GM21737 (cell line): ENCODE results near the gene ZG16B.

ENCODE experiments used
- ATAC-seq: cut with Tn5 transposase; IDR thresholded peaks from one replicate; pipeline ENCODE4 v1.9.1; 2021; ENCODE audit warnings: mild to moderate bottlenecking, moderate library complexity; ENCODE audit not compliant: unreplicated experiment

ZG16B gene

GRCh38 chr16:2842340-2843000 is 12.4 kb downstream of the ZG16B start:
- no peak for ATAC-seq

- no peak for ATAC-seq
Observed at GRCh38 chr16:2843526-2843925, 13.4 kb downstream of the ZG16B start.

- no peak for ATAC-seq
Observed at GRCh38 chr16:2845116-2845515, 15.0 kb downstream of the ZG16B start.

- no peak for ATAC-seq
Observed at GRCh38 chr16:2846511-2847310, 16.6 kb downstream of the ZG16B start.

- ATAC-seq, result no peak
Observed at GRCh38 chr16:2848933-2849725, 19.0 kb downstream of the ZG16B start.

GRCh38 chr16:2852003-2852730 is 22.1 kb downstream of the ZG16B start:
- no peak for ATAC-seq

GRCh38 chr16:2852731-2853507 is 22.8 kb downstream of the ZG16B start:
- no peak for ATAC-seq

- no peak for ATAC-seq
Observed at GRCh38 chr16:2853531-2854073, 23.5 kb downstream of the ZG16B start.

GRCh38 chr16:2854700-2855309 is 24.7 kb downstream of the ZG16B start:
- no peak for ATAC-seq

- no peak for ATAC-seq
Observed at GRCh38 chr16:2855536-2855935, 25.4 kb downstream of the ZG16B start.

GRCh38 chr16:2856061-2856670 is 26.1 kb downstream of the ZG16B start:
- no peak for ATAC-seq

GRCh38 chr16:2856686-2857450 is 26.8 kb downstream of the ZG16B start:
- ATAC-seq, result no peak

GRCh38 chr16:2857451-2858244 is 27.5 kb downstream of the ZG16B start, which contains the start of gene PRSS22:
TSS of gene PRSS22 (minus strand) at chr16:2858170. CDS start at chr16:2858104, 66 bp downstream.
- no peak for ATAC-seq

GRCh38 chr16:2858245-2859025 is 28.3 kb downstream of the ZG16B start:
- no peak for ATAC-seq

GRCh38 chr16:2859686-2860265 is 29.7 kb downstream of the ZG16B start:
- ATAC-seq, result no peak
